CD4-positive, alpha-beta T cell treated with Interleukin-2 at 100 ng/mL for 4 hours (primary cell): ENCODE data around the gene LIMS2.

ENCODE experiments used
- DNase-seq: peaks from one replicate; pipeline ENCODE4 v3.0.0-alpha.2; 2020; ENCODE audit warnings: low spot score

Gene LIMS2

DNA sequence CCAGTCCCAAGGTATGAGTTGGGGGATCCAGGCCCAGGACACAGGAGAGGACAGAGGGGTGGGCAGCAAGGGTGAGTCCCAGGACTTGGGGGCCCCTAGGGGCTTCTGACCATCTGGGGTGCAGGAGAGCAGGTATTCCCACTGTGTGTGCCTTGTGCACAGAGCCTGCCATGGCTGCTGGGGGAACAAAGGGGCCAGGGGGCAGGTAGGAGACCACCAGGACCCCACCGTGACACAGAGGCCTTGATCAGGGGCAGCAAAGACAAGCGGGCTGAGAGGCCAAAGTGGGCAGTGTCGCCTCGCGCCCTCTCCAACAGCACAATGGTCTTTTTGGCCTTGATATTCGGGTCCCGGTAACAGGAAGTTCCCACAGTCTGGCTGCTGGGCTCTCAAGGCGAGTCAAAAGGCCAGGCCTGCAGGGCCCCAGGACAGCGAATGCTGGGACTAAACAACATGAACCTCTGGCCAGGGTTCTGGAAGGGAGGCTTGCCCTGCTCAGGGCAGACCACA, 41.7 kb downstream of the LIMS2 start:
- no peak for DNase-seq

GRCh38 chr2:127632592-127633489, 42.5 kb downstream of the LIMS2 start:
- DNase-seq = no peak

DNA sequence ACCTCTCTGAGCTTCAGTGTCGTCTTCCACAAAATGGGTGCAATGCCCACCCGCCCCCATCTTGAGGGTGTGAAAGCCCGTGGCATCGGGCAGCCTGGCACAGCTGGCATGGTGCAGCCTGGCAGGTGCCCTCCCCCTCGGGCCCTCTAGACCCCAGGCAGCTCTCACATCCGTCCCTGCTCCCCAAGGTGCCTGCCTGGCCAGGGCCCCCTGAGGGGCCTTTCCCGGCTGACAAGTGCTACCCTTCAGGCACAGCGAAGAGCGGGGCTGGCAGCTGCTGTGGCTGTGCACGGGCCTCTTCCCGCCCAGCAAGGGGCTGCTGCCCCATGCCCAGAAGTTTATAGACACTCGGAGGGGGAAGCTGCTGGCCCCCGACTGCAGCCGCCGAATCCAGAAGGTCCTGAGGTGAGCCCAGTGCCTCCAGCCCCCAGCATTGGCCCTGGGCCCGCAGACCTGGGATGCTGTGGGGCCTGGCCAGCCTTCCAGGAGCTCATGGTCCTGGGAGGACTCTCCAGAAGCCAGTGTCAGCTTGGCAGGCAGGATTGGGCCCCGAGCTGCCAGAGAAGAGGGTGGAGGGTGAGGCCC, 43.2 kb downstream of the LIMS2 start:
- DNase-seq = no peak

DNA sequence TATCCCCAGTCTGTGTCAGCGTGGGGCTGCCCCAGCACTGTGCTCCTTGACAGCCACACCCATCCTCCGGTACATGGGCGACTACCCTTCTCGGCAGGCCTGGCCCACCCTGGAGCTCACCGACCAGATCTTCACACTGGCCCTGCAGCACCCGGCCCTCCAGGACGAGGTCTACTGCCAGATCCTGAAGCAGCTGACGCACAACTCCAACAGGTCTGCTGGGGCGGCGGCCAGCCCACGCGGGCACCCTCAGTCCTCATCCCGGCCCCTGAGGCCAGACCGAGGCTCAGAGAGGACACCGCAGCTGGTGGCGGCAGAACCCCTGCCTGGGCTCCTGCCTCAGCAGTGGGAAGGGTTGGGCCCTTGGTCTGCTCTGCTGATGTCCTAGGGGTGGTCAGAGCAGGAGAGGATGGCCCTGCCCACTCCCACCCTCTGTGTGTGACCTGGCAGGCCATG, 43.8 kb downstream of the LIMS2 start:
- DNase-seq = no peak

DNA sequence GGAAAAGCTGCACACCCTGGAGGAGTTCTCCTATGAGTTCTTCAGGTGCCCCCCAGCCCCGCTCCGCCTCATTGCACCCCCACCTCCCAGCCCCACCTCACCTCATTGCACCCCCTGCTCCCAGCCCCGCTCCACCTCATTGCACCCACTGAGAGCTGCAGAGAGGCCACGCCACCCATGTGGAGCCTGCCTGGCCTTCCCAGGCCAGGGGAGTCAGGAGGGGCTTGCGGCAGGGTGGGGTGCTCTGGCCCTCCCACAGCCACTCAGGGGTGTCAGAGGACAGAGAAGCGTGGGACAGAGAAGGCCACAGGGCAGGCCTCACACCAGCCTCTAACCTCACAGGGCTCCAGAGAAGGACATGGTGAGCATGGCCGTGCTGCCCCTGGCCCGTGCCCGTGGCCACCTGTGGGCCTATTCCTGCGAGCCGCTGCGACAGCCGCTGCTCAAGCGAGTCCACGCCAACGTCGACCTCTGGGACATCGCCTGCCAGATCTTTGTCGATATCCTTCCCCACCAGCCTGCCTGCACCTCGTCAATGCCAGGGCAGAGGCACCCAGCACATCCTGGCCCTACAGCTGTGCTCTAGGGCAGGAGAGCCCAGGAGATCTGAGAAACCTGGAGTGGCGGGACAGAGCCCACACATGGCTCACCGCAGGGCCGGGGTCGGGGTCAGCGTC, 44.3 kb downstream of the LIMS2 start:
- DNase-seq = no peak

DNA sequence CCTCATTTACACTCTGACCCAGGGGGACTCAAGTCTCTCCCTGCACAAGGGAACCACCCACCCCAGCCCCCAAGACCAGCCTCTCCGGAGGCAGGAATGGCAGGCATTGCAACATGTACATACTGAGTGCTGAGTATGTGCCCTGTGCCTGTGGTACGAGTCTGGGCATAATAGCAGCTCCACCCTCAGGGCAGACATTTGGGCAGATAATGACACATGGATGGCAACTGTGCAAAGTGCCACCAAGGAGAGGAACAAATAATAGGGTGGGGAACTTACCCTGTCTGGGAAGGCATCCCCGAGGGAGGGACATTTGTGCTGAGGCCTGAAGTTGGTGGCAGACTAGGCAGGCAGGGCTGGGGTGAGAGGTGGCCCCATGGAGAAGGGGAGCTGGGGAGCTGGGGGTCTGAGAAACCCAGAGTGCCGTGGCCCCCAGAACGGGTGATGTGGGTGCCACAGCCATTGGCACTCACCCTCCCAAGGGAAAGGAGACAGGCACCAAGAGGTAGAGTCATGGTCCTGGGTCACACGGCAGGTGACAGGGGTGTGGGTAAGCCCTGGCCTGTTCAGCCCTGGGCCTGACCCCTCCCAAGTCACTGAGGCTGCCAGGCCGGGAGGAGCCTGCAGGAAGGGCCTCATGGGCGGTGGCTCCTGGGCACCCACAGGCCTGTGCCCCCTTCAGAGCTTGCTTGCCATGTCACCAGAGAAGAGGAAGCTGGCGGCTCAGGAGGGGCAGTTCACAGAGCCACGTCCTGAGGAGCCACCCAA, 45.0 kb downstream of the LIMS2 start:
- DNase-seq = no peak

- no peak for DNase-seq
Measured at GRCh38 chr2:127629637-127630036, 45.7 kb downstream of the LIMS2 start.

DNA sequence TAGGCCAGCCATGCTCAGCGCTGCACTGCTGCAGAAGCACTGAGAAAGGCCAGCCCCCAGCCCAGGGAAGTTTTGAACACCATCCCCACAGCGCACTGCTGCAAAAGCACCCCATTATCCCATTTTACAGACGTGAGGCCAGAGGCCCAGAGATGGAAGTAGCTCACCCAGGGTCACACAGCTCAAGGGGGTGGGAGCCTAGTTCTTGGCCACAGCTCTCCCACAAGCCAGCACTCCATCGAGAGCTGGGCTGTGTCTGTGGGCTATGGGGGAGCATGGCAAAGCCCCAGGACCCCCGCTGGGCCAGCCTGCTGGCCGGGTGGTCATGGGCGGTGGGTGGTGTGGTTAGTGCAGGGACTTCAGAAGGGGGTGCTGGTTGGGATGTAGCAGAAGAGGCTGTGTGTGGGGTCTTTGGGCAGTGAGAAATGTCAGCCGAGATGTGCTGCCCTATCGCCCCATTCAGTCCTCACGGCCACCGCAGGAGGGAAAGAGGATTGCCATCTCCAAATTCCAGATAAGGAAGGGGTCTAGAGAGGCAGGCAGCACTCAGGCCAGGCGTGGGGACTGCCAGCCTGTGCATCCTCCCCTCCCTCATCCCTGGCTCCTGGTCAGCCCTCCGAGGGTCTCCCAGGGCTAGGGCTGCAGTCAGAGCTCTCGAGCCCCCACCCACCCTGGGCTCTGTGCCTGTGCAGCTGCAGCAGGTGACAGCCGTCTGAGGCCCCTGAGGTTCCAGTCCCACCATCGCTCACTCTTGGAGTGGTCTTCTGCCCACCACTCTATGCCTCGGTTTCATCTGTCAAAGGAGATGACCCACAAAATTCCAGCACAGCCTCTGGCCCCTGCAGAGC, 46.3 kb downstream of the LIMS2 start:
- DNase-seq = no peak

- no peak for DNase-seq
Measured at GRCh38 chr2:127627740-127628571, 47.4 kb downstream of the LIMS2 start.

DNA sequence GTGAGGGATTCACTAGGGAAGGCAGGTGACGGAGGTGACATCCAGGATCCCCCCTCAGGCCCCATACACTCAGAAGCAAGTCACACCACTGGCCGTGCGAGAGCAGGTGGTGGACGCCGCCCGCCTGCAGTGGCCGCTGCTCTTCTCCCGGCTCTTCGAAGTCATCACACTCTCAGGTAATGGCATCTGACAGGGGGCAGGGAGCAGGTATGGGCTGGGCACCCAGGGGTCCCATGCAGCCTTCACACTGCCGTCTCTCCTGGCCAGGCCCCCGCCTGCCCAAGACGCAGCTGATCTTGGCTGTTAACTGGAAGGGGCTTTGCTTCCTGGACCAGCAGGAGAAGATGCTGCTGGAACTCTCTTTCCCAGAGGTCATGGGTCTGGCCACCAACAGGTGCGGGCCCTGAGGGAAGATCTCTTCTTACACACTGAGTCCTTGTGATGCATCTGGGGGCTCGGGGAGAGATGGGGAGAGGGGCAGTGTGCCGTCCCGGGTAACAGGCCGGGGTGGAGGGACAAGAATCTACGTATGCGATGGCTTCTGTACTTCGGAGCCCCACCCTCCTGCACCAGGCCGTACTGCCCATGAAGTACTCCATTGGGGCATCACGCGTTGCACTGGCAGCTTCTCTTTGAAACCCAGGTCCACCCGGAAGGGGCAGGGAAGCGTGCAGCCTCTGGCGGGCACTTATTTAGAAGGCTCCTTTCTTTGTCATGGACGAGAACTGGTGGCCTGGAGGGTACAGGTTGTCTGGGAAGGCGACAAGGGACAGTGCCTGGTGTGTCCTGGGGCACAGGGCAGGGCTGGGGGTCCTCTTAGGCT, 48.2 kb downstream of the LIMS2 start:
- no peak for DNase-seq

DNA sequence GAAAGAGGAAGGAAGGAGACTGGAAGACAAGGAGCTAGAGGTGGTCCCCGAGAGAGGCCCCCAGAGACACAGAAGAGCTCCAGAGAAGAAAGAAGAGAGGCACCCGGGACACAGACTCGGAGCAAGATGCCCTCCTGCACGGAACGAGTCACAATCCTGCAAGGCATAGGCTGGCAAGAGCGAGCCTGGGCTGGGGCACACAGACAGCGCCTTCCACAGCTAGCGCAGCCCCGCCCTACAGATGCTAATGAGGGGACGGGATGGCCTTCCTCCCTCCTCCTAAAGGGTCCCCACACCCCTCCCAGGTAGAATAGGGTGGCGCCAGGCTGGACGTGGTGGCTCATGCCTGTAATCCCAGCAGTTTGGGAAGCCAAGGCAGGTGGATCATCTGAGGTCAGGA, 49.2 kb downstream of the LIMS2 start:
- no peak for DNase-seq

GRCh38 chr2:127625572-127625951, 49.8 kb downstream of the LIMS2 start:
- DNase-seq = no peak

GRCh38 chr2:127624756-127625571, 50.4 kb downstream of the LIMS2 start:
- DNase-seq = no peak

DNA sequence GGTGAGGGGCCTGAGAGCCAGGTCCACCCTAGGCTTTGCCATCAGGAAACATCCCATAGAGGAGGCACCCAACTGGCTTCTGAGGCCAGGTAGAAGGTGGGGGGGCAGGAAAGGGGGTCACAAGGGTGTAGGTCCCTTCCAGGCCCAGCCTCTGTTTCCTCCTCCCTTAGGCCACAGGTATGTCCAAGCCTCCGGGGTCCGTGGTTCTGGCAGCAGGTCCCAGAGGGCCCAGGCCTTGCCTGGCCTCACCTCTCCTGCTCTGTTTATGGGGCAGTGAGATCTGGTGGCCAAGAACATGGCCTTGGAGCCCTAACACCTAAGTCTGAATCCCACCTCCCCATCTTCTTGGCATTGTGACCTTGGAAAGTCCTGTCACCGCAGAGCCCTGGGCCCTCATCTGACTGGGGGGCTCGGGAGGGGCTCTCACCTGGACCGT, 51.0 kb downstream of the LIMS2 start:
- no peak for DNase-seq

DNA sequence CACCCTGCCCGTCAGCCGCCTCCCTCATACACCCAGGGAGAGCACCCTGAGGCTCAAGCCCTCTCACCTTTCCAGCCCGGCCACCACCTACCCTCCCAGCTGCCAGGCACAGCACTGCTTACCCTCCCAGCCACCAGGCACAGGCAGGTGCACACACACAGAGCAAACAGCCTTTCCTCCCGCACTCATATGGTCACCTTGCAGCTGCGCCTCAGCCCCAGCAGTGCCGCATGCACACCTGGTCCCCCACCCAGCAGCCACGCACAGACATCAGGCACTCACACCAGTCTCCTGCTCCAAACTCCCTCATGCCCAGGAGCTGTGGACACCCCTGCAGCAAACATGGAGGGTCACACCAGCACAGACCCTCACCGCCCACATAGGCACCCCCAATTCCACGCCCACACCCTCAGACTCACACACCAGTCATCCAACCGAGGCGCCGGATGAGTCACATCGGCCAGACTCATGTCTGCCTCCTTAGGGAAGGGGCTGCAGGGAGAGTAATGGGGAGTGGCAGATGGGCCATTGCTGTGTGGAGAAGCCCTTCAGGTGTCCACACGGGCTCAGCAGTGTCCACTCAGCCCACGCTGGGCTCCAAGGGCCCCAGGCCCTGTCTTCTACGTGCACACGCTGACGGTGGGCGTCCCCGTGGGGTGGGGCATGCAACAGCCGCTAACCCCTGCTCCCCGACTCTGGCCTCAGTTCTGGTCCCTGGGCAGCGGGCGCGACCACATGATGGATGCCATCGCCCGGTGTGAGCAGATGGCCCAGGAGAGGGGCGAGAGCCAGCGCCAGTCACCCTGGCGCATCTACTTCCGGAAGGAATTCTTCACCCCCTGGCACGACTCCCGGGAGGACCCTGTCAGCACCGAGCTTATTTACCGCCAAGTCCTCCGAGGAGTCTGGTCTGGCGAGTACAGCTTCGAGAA, 51.7 kb downstream of the LIMS2 start:
- DNase-seq = no peak

- DNase-seq = no peak
Measured at GRCh38 chr2:127622561-127623387, 52.6 kb downstream of the LIMS2 start.
